ENCODE measurements around the gene SLMAP.

Gene SLMAP

GRCh38 chr3:57966829-57967228, 210.7 kb downstream of the SLMAP start:
- H2AFZ ChIP-seq, result peak overlapping the region; percentile 44
- no peak overlapping the region for H3K9ac ChIP-seq
- no peak overlapping the region for H3K27ac ChIP-seq
- peaks cover under 1% of the 10 kb centered on the region for H3K4me1 ChIP-seq
- no peaks in the 10 kb centered on the region for H3K79me2 ChIP-seq
- no peaks in the 10 kb centered on the region for H3K9me3 ChIP-seq (ENCODE audit: control insufficient read depth, low read length)
- H3K4me3 ChIP-seq (ENCODE audit: low read depth, low read length), result no peak overlapping the region
- no peaks in the 10 kb centered on the region for H3K36me3 ChIP-seq (ENCODE audit: control insufficient read depth, insufficient read depth, low read length)
- H3K27me3 ChIP-seq (ENCODE audit: control insufficient read depth, insufficient read depth, low read length), result no peaks in the 10 kb centered on the region
- TF ChIP-seq, protein P1, sequence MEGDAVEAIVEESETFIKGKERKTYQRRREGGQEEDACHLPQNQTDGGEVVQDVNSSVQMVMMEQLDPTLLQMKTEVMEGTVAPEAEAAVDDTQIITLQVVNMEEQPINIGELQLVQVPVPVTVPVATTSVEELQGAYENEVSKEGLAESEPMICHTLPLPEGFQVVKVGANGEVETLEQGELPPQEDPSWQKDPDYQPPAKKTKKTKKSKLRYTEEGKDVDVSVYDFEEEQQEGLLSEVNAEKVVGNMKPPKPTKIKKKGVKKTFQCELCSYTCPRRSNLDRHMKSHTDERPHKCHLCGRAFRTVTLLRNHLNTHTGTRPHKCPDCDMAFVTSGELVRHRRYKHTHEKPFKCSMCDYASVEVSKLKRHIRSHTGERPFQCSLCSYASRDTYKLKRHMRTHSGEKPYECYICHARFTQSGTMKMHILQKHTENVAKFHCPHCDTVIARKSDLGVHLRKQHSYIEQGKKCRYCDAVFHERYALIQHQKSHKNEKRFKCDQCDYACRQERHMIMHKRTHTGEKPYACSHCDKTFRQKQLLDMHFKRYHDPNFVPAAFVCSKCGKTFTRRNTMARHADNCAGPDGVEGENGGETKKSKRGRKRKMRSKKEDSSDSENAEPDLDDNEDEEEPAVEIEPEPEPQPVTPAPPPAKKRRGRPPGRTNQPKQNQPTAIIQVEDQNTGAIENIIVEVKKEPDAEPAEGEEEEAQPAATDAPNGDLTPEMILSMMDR (IDR thresholded peaks at IDR 0.05), result no peak
- H3K4me2 ChIP-seq (ENCODE audit: low read length), result no peak overlapping the region

DNA sequence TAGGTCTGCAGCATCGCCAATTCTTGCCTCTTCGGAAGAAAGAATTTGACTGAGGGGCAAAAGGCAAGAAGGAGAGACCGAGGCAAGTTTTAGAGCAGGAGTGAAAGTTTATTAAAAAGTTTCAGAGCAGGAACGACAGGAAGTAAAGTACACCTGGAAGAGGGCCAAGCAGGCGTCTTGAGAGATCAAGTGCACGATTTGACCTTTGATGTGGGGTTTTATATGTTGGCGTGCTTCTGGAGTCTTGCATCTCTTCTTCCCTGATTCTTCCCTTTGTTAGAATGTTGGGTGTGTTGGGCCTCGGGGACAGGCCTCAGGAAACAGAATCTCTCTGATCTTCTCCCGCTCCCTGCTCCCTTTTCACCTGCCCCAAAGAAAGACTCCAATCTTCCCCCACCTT, 211.5 kb downstream of the SLMAP start:
- no peaks in the 10 kb centered on the region for H3K36me3 ChIP-seq (ENCODE audit: control insufficient read depth, insufficient read depth, low read length)
- TF ChIP-seq, protein P1 (IDR thresholded peaks at IDR 0.05), result no peak
- H3K4me3 ChIP-seq (ENCODE audit: low read depth, low read length), result no peak overlapping the region
- no peak overlapping the region for H3K27ac ChIP-seq
- no peak overlapping the region for H2AFZ ChIP-seq
- H3K27me3 ChIP-seq (ENCODE audit: control insufficient read depth, insufficient read depth, low read length), result no peaks in the 10 kb centered on the region
- H3K4me1 ChIP-seq, result no peaks in the 10 kb centered on the region
- no peak overlapping the region for H3K9ac ChIP-seq
- H3K4me2 ChIP-seq (ENCODE audit: low read length), result no peak overlapping the region
- no peaks in the 10 kb centered on the region for H3K79me2 ChIP-seq
- H3K9me3 ChIP-seq (ENCODE audit: control insufficient read depth, low read length), result no peaks in the 10 kb centered on the region

GRCh38 chr3:57968501-57968900, 212.4 kb downstream of the SLMAP start:
- Histone ChIP-seq H3K36me3 (ENCODE audit: control insufficient read depth, insufficient read depth, low read length) (no peaks in the 10 kb centered on the region), H3K27me3 (ENCODE audit: control insufficient read depth, insufficient read depth, low read length) (no peaks in the 10 kb centered on the region), H3K27ac (no peak overlapping the region), H3K4me2 (ENCODE audit: low read length) (no peak overlapping the region), H3K4me1 (no peaks in the 10 kb centered on the region), H3K4me3 (ENCODE audit: low read depth, low read length) (no peak overlapping the region), H3K79me2 (no peaks in the 10 kb centered on the region), H2AFZ (no peak overlapping the region), H3K9me3 (ENCODE audit: control insufficient read depth, low read length) (no peaks in the 10 kb centered on the region), H3K9ac (no peak overlapping the region)
- TF ChIP-seq, protein P1 (IDR thresholded peaks at IDR 0.05), result no peak

GRCh38 chr3:57971975-57972374, 215.9 kb downstream of the SLMAP start:
- TF ChIP-seq, protein P1 (IDR thresholded peaks at IDR 0.05), result no peak
- Histone ChIP-seq H3K9ac (no peak overlapping the region), H3K4me2 (ENCODE audit: low read length) (no peak overlapping the region), H3K4me1 (no peaks in the 10 kb centered on the region), H3K27me3 (ENCODE audit: control insufficient read depth, insufficient read depth, low read length) (no peaks in the 10 kb centered on the region), H2AFZ (no peak overlapping the region), H3K9me3 (ENCODE audit: control insufficient read depth, low read length) (no peaks in the 10 kb centered on the region), H3K4me3 (ENCODE audit: low read depth, low read length) (no peak overlapping the region), H3K36me3 (ENCODE audit: control insufficient read depth, insufficient read depth, low read length) (no peaks in the 10 kb centered on the region), H3K79me2 (no peaks in the 10 kb centered on the region), H3K27ac (peak overlapping the region; percentile 44)

DNA sequence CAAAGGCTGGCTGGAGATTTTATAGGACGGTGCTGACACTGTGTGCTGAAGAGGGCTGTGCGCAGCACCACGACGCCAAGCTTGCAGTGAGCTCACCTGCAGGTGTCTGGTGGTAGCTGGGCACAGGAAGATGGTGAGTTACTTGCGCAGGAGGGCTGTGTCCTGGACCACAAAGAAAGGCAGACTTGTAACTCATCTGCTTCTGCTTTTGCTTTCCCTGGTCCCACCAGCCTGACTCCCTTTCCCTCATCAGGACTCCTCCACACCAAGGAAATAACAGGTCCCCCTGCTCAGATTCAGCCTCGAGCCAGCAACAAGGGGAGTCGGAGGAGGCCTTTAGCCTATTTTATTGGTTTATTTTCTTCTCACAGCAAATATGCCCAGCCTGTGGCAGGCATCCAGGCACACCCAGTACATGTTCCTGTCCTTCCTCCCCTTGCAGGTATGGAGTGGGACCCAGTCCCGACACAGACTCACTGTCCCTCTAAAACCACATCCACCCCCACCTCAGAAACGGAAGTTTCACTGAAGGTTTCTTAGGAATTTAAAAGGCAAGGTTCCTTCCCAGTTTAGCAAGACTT, 216.5 kb downstream of the SLMAP start:
- Histone ChIP-seq H3K9me3 (ENCODE audit: control insufficient read depth, low read length) (no peaks in the 10 kb centered on the region), H3K4me3 (ENCODE audit: low read depth, low read length) (no peak overlapping the region), H3K9ac (no peak overlapping the region), H3K79me2 (no peaks in the 10 kb centered on the region), H3K27ac (no peak overlapping the region), H3K27me3 (ENCODE audit: control insufficient read depth, insufficient read depth, low read length) (no peaks in the 10 kb centered on the region), H3K4me2 (ENCODE audit: low read length) (no peak overlapping the region), H2AFZ (no peak overlapping the region), H3K4me1 (no peaks in the 10 kb centered on the region), H3K36me3 (ENCODE audit: control insufficient read depth, insufficient read depth, low read length) (no peaks in the 10 kb centered on the region)
- TF ChIP-seq, protein P1 (IDR thresholded peaks at IDR 0.05), result no peak
